Natural killer cell (primary cell): ENCODE results near the gene CDH23. TPM values are rescaled to one million over a fixed set of nuclear protein-coding genes. Genes with fewer than 3 reads are reported as not detected.

Source experiments
- ATAC-seq, 3 donors: fragments of 150-1000 bp in 2 of 3; fragments of 200-7000 bp in 1 of 3; cut with Tn5 transposase; 1 replicate in 1 of 3; 2 replicates in 2 of 3; pipeline ENCODE4 v1.10.0; 2021; ENCODE audit warnings: mild to moderate bottlenecking in 2 of 3, moderate library complexity in 2 of 3
- DNase-seq, 2 donors: peaks; one replicate each; pipeline versions ENCODE4 v3.0.0 to v3.0.0-alpha.2; 2013 to 2021; ENCODE audit warnings: mixed read lengths in 1 of 2
- H3K27ac ChIP-seq: one replicate; pipeline ENCODE4 v1.5.1; 2013; ENCODE audit warnings: mild to moderate bottlenecking, low read length
- H3K27me3 ChIP-seq: one replicate; pipeline ENCODE4 v1.6.1; 2013; ENCODE audit warnings: low read length; ENCODE audit not compliant: control insufficient read depth, insufficient read depth
- H3K36me3 ChIP-seq: one replicate; pipeline ENCODE4 v1.6.1; 2013; ENCODE audit warnings: low read length; ENCODE audit not compliant: control insufficient read depth, insufficient read depth
- H3K4me1 ChIP-seq: one replicate; pipeline ENCODE4 v1.6.1; 2013; ENCODE audit warnings: low read length; ENCODE audit not compliant: control insufficient read depth, insufficient read depth
- H3K4me3 ChIP-seq: one replicate; pipeline ENCODE4 v1.5.1; 2013; ENCODE audit warnings: low read length
- H3K9me3 ChIP-seq: one replicate; pipeline ENCODE4 v1.6.1; 2013; ENCODE audit warnings: low read length; ENCODE audit not compliant: control insufficient read depth, insufficient read depth
- H3K27ac Mint-ChIP-seq, 2 donors: one replicate each; pipeline ENCODE4 v1.8.0; 2022; ENCODE audit warnings: mild to moderate bottlenecking in 2 of 2, mixed read lengths in 2 of 2, moderate library complexity in 1 of 2
- H3K27me3 Mint-ChIP-seq, 2 donors: one replicate each; pipeline ENCODE4 v1.8.0; 2022; ENCODE audit warnings: low read depth in 2 of 2, mixed read lengths in 2 of 2
- H3K36me3 Mint-ChIP-seq: one replicate; pipeline ENCODE4 v1.8.0; 2022; ENCODE audit warnings: mixed read lengths
- H3K4me1 Mint-ChIP-seq, 2 donors: one replicate each; pipeline ENCODE4 v1.8.0; 2022; ENCODE audit warnings: mixed read lengths in 2 of 2
- H3K4me3 Mint-ChIP-seq: one replicate; pipeline ENCODE4 v1.8.0; 2022; ENCODE audit warnings: mild to moderate bottlenecking, moderate library complexity, mixed read lengths
- H3K9me3 Mint-ChIP-seq, 2 donors: one replicate each; pipeline ENCODE4 v1.8.0; 2022; ENCODE audit warnings: mixed read lengths in 2 of 2
- WGBS: methylation state at CpG from one replicate; pipeline ENCODE4 v1.1.7; 2013; ENCODE audit warnings: missing lambda C conversion rate; ENCODE audit not compliant: insufficient coverage; 5-methylcytosine and 5-hydroxymethylcytosine counted together
- intact Hi-C: fragments of 100-400 bp; cut with micrococcal nuclease; formaldehyde crosslinking; loops from one replicate; pipeline ENCODE4 v1.14.2; 2022
- total RNA-seq, 4 donors: library from RNA; stranded (reverse); fragments of 120-200 nt in 1 of 4; gene quantifications; one replicate each; pipeline versions ENCODE4 v1.2.3 to v1.2.4, GENCODE V29; 2013 to 2022
- TF ChIP-seq, protein P1 (sequence below): fragments of 200-600 bp; IDR thresholded peaks from one replicate; pipeline ENCODE4 v1.8.0; 2022; ENCODE audit warnings: antibody characterized with exemption

CDH23 gene
- total RNA-seq, 3 donors from 2014 or later (not counting 1 experiment from before 2014, with no cell fraction given) = 1.2 to 6.0 (median 4.3) TPM

GRCh38 chr10:71755179-71755879 is 358.6 kb downstream of the CDH23 start:
- Histone ChIP-seq H3K27me3 (no peaks in the 10 kb centered on the region), H3K9me3 (no peaks in the 10 kb centered on the region), H3K27ac (no peak overlapping the region), H3K4me3 (no peak overlapping the region), H3K4me1 (peaks cover 87% of the 10 kb centered on the region), H3K36me3 (peaks cover 85% of the 10 kb centered on the region)
- intact Hi-C loops = no loop called here
- Mint-ChIP-seq H3K4me3 (no peak overlapping the region), H3K36me3 (peaks cover 9% of the 10 kb centered on the region), H3K27ac (peak overlapping the region; percentile 46 to 96), H3K9me3 (no peaks in the 10 kb centered on the region), H3K27me3 (no peaks in the 10 kb centered on the region), H3K4me1 (peaks cover 43 to 68% of the 10 kb centered on the region in 2 donors)
- ATAC-seq (no peak), DNase-seq (no peak)
- TF ChIP-seq, protein P1, sequence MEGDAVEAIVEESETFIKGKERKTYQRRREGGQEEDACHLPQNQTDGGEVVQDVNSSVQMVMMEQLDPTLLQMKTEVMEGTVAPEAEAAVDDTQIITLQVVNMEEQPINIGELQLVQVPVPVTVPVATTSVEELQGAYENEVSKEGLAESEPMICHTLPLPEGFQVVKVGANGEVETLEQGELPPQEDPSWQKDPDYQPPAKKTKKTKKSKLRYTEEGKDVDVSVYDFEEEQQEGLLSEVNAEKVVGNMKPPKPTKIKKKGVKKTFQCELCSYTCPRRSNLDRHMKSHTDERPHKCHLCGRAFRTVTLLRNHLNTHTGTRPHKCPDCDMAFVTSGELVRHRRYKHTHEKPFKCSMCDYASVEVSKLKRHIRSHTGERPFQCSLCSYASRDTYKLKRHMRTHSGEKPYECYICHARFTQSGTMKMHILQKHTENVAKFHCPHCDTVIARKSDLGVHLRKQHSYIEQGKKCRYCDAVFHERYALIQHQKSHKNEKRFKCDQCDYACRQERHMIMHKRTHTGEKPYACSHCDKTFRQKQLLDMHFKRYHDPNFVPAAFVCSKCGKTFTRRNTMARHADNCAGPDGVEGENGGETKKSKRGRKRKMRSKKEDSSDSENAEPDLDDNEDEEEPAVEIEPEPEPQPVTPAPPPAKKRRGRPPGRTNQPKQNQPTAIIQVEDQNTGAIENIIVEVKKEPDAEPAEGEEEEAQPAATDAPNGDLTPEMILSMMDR = no peak
- 94% methylated on average over 16 of the region's 16 CpGs for WGBS

- peaks cover 47 to 71% of the 10 kb centered on the region in 2 donors for H3K4me1 Mint-ChIP-seq
- Histone ChIP-seq H3K4me1 (peaks cover 87% of the 10 kb centered on the region), H3K27me3 (no peaks in the 10 kb centered on the region), H3K9me3 (no peaks in the 10 kb centered on the region), H3K4me3 (no peak overlapping the region), H3K27ac (peak overlapping the region; percentile 42), H3K36me3 (peaks cover 87% of the 10 kb centered on the region)
- ATAC-seq (no peak), DNase-seq (peak in 1 of 2 donors; percentile 75)
- peak overlapping the region; percentile 52 to 58 for H3K27ac Mint-ChIP-seq
- H3K27me3 Mint-ChIP-seq = no peaks in the 10 kb centered on the region
- no peaks in the 10 kb centered on the region for H3K9me3 Mint-ChIP-seq
- peak overlapping the region; percentile 28 for H3K4me3 Mint-ChIP-seq
- intact Hi-C loops = no loop called here
- WGBS = 45% methylated on average over 12 of the region's 12 CpGs
- H3K36me3 Mint-ChIP-seq = peaks cover 9% of the 10 kb centered on the region
- TF ChIP-seq, protein P1 = no peak
These were observed 359.8 kb downstream of the CDH23 start for GRCh38 chr10:71756311-71757191.

DNA sequence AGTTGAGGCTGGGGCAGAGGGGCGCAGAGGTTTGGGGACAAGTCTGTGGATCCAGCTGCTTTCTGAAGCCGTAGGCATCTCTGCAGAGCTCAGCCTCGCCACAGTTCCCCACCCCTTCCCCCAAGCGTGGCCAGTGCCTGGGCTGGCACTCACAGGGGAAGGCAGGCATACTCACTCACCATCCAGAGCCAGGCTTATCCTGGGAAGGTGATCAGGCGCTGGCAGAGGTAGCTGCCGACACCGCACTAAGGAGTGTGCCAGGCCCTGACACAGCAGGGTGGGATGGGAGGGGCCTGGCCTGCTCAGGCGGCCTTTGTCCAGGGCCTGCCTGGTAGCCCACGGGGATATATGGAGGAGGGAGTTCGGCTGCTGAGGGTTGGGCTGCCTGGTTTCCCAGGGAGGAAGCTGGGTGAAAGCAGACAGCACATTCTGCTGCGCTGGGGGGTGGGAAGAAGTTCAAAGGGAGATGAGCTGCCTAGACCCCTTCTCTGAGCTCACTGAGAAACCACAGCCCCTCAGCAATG is 360.7 kb downstream of the CDH23 start:
- peak in 1 of 2 donors; percentile 50 for DNase-seq
- Histone ChIP-seq H3K4me1 (peaks cover 87% of the 10 kb centered on the region), H3K27ac (peak overlapping the region; percentile 42), H3K36me3 (peaks cover 86% of the 10 kb centered on the region), H3K4me3 (no peak overlapping the region), H3K27me3 (no peaks in the 10 kb centered on the region), H3K9me3 (no peaks in the 10 kb centered on the region)
- Mint-ChIP-seq H3K9me3 (no peaks in the 10 kb centered on the region), H3K27ac (peak overlapping the region; percentile 52 to 58), H3K36me3 (peaks cover 9% of the 10 kb centered on the region), H3K4me1 (peaks cover 47 to 71% of the 10 kb centered on the region in 2 donors), H3K4me3 (no peak overlapping the region), H3K27me3 (no peaks in the 10 kb centered on the region)
- intact Hi-C loops = no loop called here
- ATAC-seq = no peak
- WGBS = 53% methylated on average over 11 of the region's 11 CpGs
- TF ChIP-seq, protein P1 = no peak
